Epithelial cell of esophagus (primary cell): ENCODE data around the gene DNMT3A.

ENCODE experiments used
- DNase-seq: peaks from one replicate; pipeline ENCODE4 v3.0.0; 2010; ENCODE audit warnings: low read depth
- H3K4me3 ChIP-seq: 2 replicates; pipeline ENCODE4 v1.5.1; 2011; ENCODE audit warnings: mild to moderate bottlenecking, low read length, control low read depth
- TF ChIP-seq, protein P1 (sequence below): IDR thresholded peaks from 2 replicates; pipeline ENCODE4 v1.5.1; 2011; ENCODE audit warnings: low read depth, mild to moderate bottlenecking, low read length, control low read depth, inconsistent platforms; ENCODE audit not compliant: insufficient read depth; ENCODE audit errors: missing control alignments

The DNMT3A gene

DNA sequence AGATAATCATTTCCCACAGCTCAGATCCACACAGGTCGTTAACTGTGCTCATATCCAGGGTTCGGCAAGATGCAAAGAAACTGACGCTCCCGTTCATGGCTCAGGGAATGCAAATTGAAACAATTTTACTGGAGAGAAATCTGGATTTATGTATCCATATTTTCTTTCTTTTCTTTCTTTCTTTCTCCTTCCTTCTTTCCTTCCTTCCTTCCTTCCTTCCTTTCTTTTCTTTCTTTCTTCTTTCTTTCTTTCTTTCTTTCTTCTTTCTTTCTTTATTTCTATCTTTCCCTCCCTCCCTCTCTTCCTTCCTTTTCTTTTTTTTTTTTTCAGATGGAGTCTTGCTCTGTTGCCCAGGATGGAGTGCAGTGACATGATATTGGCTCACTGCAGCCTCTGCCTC lies 153.3 kb downstream of the DNMT3A start:
- no peak overlapping the region for H3K4me3 ChIP-seq
- no peak for DNase-seq
- TF ChIP-seq, protein P1, sequence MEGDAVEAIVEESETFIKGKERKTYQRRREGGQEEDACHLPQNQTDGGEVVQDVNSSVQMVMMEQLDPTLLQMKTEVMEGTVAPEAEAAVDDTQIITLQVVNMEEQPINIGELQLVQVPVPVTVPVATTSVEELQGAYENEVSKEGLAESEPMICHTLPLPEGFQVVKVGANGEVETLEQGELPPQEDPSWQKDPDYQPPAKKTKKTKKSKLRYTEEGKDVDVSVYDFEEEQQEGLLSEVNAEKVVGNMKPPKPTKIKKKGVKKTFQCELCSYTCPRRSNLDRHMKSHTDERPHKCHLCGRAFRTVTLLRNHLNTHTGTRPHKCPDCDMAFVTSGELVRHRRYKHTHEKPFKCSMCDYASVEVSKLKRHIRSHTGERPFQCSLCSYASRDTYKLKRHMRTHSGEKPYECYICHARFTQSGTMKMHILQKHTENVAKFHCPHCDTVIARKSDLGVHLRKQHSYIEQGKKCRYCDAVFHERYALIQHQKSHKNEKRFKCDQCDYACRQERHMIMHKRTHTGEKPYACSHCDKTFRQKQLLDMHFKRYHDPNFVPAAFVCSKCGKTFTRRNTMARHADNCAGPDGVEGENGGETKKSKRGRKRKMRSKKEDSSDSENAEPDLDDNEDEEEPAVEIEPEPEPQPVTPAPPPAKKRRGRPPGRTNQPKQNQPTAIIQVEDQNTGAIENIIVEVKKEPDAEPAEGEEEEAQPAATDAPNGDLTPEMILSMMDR, result no peak

DNA sequence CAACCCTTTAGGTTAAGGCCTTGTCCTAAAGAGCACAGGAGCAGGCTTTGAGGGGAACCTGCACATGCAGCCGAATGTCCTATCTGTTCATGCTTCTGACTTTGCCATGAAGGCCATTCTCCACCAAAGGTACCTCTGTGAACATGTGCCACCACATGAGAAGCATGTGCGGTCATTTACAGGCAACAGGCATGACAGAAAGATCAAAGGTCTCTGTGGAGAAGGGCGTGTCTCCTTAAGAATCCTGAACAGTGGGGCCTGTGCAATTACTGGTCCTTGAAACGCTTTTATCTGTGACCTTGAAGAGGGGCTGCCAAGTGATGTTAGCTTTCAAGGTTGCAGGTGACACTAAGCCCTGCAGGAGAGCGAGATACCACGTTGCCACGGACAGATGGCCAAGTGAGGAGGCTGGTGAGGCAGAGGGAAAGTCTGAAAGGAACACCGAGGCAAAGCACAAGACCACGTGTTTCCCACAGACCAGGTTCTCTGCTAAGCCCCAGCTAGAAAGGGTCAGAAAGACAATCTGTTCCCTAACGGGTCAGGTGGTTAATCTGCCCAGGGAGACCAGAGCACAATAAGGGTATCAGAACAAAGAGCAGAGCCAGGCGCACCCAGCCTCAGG lies 153.9 kb downstream of the DNMT3A start:
- no peak for DNase-seq
- no peak overlapping the region for H3K4me3 ChIP-seq
- TF ChIP-seq, protein P1, result no peak

DNA sequence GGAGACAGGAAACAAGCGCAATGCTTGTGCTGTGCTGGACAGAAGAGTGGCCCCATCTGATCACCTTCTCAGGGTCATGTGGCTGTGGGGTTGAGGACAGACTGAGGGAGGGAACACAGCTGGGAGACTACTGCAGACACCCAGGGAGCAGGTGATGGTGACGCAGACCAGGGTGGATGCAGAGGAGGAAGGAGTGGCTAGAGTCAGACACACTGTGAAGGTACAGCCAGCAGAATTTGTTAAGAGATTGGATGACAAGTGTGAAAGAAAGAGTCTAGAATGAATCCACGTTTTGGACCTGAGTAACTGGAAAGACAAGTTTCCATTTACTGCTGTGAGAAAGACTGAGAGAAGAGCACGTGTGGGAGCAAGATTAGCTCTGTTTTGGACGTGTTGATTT lies 157.5 kb downstream of the DNMT3A start:
- TF ChIP-seq, protein P1, result no peak
- peak; percentile 92 for DNase-seq
- H3K4me3 ChIP-seq, result no peak overlapping the region

DNA sequence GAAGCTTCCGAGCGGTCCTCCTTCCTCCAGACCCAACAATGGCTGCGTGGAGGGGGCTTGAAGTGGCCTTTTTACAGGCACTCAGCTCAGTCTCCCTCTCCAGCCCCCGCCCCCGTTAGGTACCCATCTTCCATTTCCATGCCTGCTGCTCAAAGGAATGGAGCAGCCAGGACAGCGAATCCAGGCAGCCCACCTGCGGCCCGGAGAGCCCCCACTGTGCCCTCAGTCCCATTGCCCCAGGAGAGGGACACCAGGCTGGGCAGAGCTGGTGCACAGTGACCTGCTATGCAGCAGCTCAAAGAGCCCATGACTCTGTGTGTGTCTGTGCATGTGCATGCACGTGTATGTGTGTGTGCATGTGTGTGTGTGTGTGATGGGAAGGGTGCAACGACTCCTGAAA lies 162.7 kb downstream of the DNMT3A start:
- no peak for DNase-seq
- no peak overlapping the region for H3K4me3 ChIP-seq
- TF ChIP-seq, protein P1, result no peak
